ENCODE measurements around the gene CORO2A.

GRCh38 chr9:98099346-98099745 is 93.1 kb downstream of the CORO2A start:
- no peak for TF ChIP-seq CTCF (IDR thresholded peaks at IDR 0.05)
- no peak for TF ChIP-seq POLR2A (IDR thresholded peaks at IDR 0.05)
